DMS 273 (cell line): ENCODE measurements around the gene UNC45A.
A peak's percentile ranks its signal among the peaks of the same experiment; 100 is the strongest.

Experiments used
- DNase-seq: peaks from one replicate; lab custom pipeline; 2025; ENCODE audit not compliant: unreplicated experiment; lab: John Stamatoyannopoulos, UW

The UNC45A gene

GRCh38 chr15:90959894-90960293 lies 24.8 kb downstream of the UNC45A start:
- DNase-seq, result peak; percentile 46

GRCh38 chr15:90960298-90961091 lies 25.4 kb downstream of the UNC45A start:
- DNase-seq, result no peak

- DNase-seq, result no peak
These were observed 26.9 kb downstream of the UNC45A start for GRCh38 chr15:90962021-90962420.

GRCh38 chr15:90966262-90966661 lies 31.2 kb downstream of the UNC45A start:
- DNase-seq, result no peak

- no peak for DNase-seq
These were observed 32.1 kb downstream of the UNC45A start for GRCh38 chr15:90967206-90967605.

GRCh38 chr15:90968434-90968833 lies 33.3 kb downstream of the UNC45A start:
- no peak for DNase-seq

GRCh38 chr15:90970274-90970673 lies 35.2 kb downstream of the UNC45A start:
- no peak for DNase-seq

GRCh38 chr15:90972133-90972532 lies 37.0 kb downstream of the UNC45A start:
- no peak for DNase-seq

- no peak for DNase-seq
These were observed 39.1 kb downstream of the UNC45A start for GRCh38 chr15:90974216-90974615.

GRCh38 chr15:90979582-90979981 lies 44.5 kb downstream of the UNC45A start:
- DNase-seq, result no peak

GRCh38 chr15:90981681-90982080 lies 46.6 kb downstream of the UNC45A start:
- DNase-seq, result no peak

- DNase-seq, result no peak
These were observed 47.0 kb downstream of the UNC45A start for GRCh38 chr15:90982135-90982534.

GRCh38 chr15:90986790-90987507 lies 51.9 kb downstream of the UNC45A start:
- no peak for DNase-seq

GRCh38 chr15:90987561-90988141 lies 52.6 kb downstream of the UNC45A start:
- no peak for DNase-seq

GRCh38 chr15:90988296-90988695 lies 53.2 kb downstream of the UNC45A start:
- no peak for DNase-seq

GRCh38 chr15:90989040-90989768 lies 54.1 kb downstream of the UNC45A start:
- no peak for DNase-seq

- no peak for DNase-seq
These were observed 55.4 kb downstream of the UNC45A start for GRCh38 chr15:90990446-90990845.

- DNase-seq, result no peak
These were observed 56.7 kb downstream of the UNC45A start for GRCh38 chr15:90991587-90992285.

- peak; percentile 54 for DNase-seq
These were observed 59.0 kb downstream of the UNC45A start for GRCh38 chr15:90994059-90994416.

GRCh38 chr15:90994417-90995311 lies 59.6 kb downstream of the UNC45A start, which contains the start of gene PRC1:
PRC1 (minus strand) TSS chr15:90994535; CDS start chr15:90994417, 118 bp downstream.
- DNase-seq, result peak; percentile 98
